HepG2 (cell line): ENCODE data around the gene BCKDHA. TPM values are rescaled to one million over a fixed set of nuclear protein-coding genes. Genes with fewer than 3 reads are reported as not detected.
A peak's percentile ranks its signal among the peaks of the same experiment; 100 is the strongest.

Experiments used
- BRF2 ChIP-seq: sonication (generic); formaldehyde crosslinking; IDR thresholded peaks from 2 replicates; pipeline ENCODE4 v1.8.1; 2022; ENCODE audit warnings: mild to moderate bottlenecking, missing genetic modification reagents
- ESRRA ChIP-seq: sonication (generic); formaldehyde crosslinking; IDR thresholded peaks from 2 replicates; pipeline ENCODE4 v1.5.1; 2020; ENCODE audit warnings: mild to moderate bottlenecking, low read depth, missing genetic modification reagents
- FOXP4 ChIP-seq: sonication (generic); formaldehyde crosslinking; IDR thresholded peaks from 2 replicates; pipeline ENCODE4 v1.4.0; 2020; ENCODE audit warnings: missing genetic modification reagents
- GMEB2 ChIP-seq: IDR thresholded peaks from 2 replicates; pipeline ENCODE4 v1.6.1; 2016; ENCODE audit warnings: missing biosample characterization, missing genetic modification reagents, low read depth
- GPN1 ChIP-seq: sonication (generic); formaldehyde crosslinking; IDR thresholded peaks from 2 replicates; pipeline ENCODE4 v1.5.1; 2020; ENCODE audit warnings: missing genetic modification reagents, borderline replicate concordance
- NONO ChIP-seq, 2 experiments: fragments of 450-650 bp in 1 of 2; sonication (generic) in 1 of 2; formaldehyde crosslinking in 1 of 2; IDR thresholded peaks in 1 of 2; conservative IDR thresholded peaks in 1 of 2; 2 replicates each; pipeline versions ENCODE4 v1.6.1 to v1.8.0; 2017 to 2022; ENCODE audit warnings: mild to moderate bottlenecking in 1 of 2, missing genetic modification reagents in 1 of 2, moderate library complexity in 1 of 2
- PATZ1 ChIP-seq: sonication (generic); formaldehyde crosslinking; IDR thresholded peaks from 2 replicates; pipeline ENCODE4 v1.4.0; 2020; ENCODE audit warnings: missing genetic modification reagents
- PCBP2 ChIP-seq: fragments of 200-400 bp; formaldehyde crosslinking; optimal IDR thresholded peaks from 2 replicates; pipeline ENCODE3; 2018; ENCODE audit warnings: low read length, low read depth; ENCODE audit not compliant: poor library complexity, severe bottlenecking
- RELA ChIP-seq: sonication (generic); formaldehyde crosslinking; IDR thresholded peaks from 2 replicates; pipeline ENCODE4 v1.4.0; 2020; ENCODE audit warnings: missing genetic modification reagents
- SAP130 ChIP-seq: IDR thresholded peaks from 2 replicates; pipeline ENCODE4 v1.6.1; 2016; ENCODE audit warnings: low read depth
- SMAD3 ChIP-seq: sonication (generic); formaldehyde crosslinking; IDR thresholded peaks from 2 replicates; pipeline ENCODE4 v1.4.0; 2020; ENCODE audit warnings: missing genetic modification reagents
- SNAPC5 ChIP-seq: sonication (generic); formaldehyde crosslinking; IDR thresholded peaks from 2 replicates; pipeline ENCODE4 v1.8.1; 2023; ENCODE audit warnings: mild to moderate bottlenecking, missing genetic modification reagents, borderline replicate concordance
- ZNF224 ChIP-seq: sonication (generic); formaldehyde crosslinking; IDR thresholded peaks from 2 replicates; pipeline ENCODE4 v1.5.0; 2020; ENCODE audit warnings: mild to moderate bottlenecking, missing genetic modification reagents
- ZNF263 ChIP-seq: sonication (generic); formaldehyde crosslinking; IDR thresholded peaks from 2 replicates; pipeline ENCODE4 v1.4.0; 2020; ENCODE audit warnings: missing genetic modification reagents
- ZNF430 ChIP-seq: sonication (generic); formaldehyde crosslinking; IDR thresholded peaks from 2 replicates; pipeline ENCODE4 v1.9.0; 2021; ENCODE audit warnings: mild to moderate bottlenecking, missing genetic modification reagents
- ZNF562 ChIP-seq: sonication (generic); formaldehyde crosslinking; IDR thresholded peaks from 2 replicates; pipeline ENCODE4 v1.8.0; 2022; ENCODE audit warnings: missing genetic modification reagents, borderline replicate concordance
- ZNF580 ChIP-seq: IDR thresholded peaks from 2 replicates; pipeline ENCODE4 v1.6.1; 2016; ENCODE audit warnings: low read depth, borderline replicate concordance
- ZNF607 ChIP-seq: sonication (generic); formaldehyde crosslinking; IDR thresholded peaks from 2 replicates; pipeline ENCODE4 v1.5.1; 2020; ENCODE audit warnings: missing genetic modification reagents, mild to moderate bottlenecking, borderline replicate concordance
- ZNF691 ChIP-seq: sonication (generic); formaldehyde crosslinking; IDR thresholded peaks from 2 replicates; pipeline ENCODE4 v1.4.0; 2020; ENCODE audit warnings: missing genetic modification reagents, low read depth, mild to moderate bottlenecking, borderline replicate concordance
- polyA plus RNA-seq, 8 experiments: library from polyadenylated mRNA; depleted of rRNA in 3 of 8; stranded (reverse) in 7 of 8; unstranded in 1 of 8; fragments of >200 nt; fragmentation: Illumina TruSeq in 4 of 8; extraction: Trizol in 4 of 8; gene quantifications; 2 replicates each; pipeline versions ENCODE4 v1.2.1 to v1.2.3, GENCODE V29; 2011 to 2016; ENCODE audit warnings: low read depth in 4 of 8, missing spikeins in 1 of 8, mixed read lengths in 1 of 8; ENCODE audit not compliant: insufficient read depth in 1 of 8
- total RNA-seq, 5 experiments: library from RNA; depleted of rRNA; stranded (reverse); fragments of >200 nt; fragmentation: Illumina TruSeq; extraction: Trizol; gene quantifications; 2 replicates each; pipeline ENCODE4 v1.2.3, GENCODE V29; 2016; ENCODE audit warnings: low read depth in 1 of 5

BCKDHA gene
- total and polyA plus RNA-seq, 2 of the 13 experiments (the other 11 are each of a cell fraction or from before 2014, with no cell fraction given): 11.8 to 31.5 TPM

- no peak; the same call in 1 of the 2 replicates for TF ChIP-seq ZNF691 (CRISPR knock-in tag)
- TF ChIP-seq FOXP4: peak; percentile 72
- TF ChIP-seq ZNF607 (CRISPR knock-in tag): 0 out of 2 replicates have a peak, but pooled peaks have one; percentile 93
- peak; percentile 42; the same call in 1 of the 2 replicates for TF ChIP-seq PATZ1 (CRISPR knock-in tag)
- TF ChIP-seq BRF2 (CRISPR knock-in tag): no peak
- no peak; the same call in 1 of the 2 replicates for TF ChIP-seq GPN1 (CRISPR knock-in tag)
- TF ChIP-seq ZNF224: peak; percentile 94
- peak; percentile 100 for TF ChIP-seq SAP130 (CRISPR knock-in tag)
- TF ChIP-seq SMAD3: peak; percentile 1; the same call in 1 of the 2 replicates
- no peak for TF ChIP-seq SNAPC5 (CRISPR knock-in tag)
- TF ChIP-seq ZNF562: no peak
- peak; percentile 49 for TF ChIP-seq GMEB2 (CRISPR knock-in tag)
- TF ChIP-seq NONO (IDR thresholded peaks at IDR 0.05): no peak
- peak; percentile 67; the same call in 1 of the 2 replicates for TF ChIP-seq NONO (CRISPR knock-in tag; conservative IDR thresholded peaks at IDR 0.05)
- no peak for TF ChIP-seq PCBP2
- no peak for TF ChIP-seq ZNF430 (CRISPR knock-in tag)
- TF ChIP-seq ESRRA: no peak
- TF ChIP-seq ZNF580 (CRISPR knock-in tag): peak; percentile 82; the same call in 1 of the 2 replicates
- no peak for TF ChIP-seq RELA
- TF ChIP-seq ZNF263 (CRISPR knock-in tag): peak; percentile 68
Observed at GRCh38 chr19:41397086-41398049, at the start of gene BCKDHA, which contains the start of gene EXOSC5 (continued).
